ENCODE data around the gene SCAMP2.
A peak's percentile ranks its signal among the peaks of the same experiment; 100 is the strongest.

Gene SCAMP2

DNA sequence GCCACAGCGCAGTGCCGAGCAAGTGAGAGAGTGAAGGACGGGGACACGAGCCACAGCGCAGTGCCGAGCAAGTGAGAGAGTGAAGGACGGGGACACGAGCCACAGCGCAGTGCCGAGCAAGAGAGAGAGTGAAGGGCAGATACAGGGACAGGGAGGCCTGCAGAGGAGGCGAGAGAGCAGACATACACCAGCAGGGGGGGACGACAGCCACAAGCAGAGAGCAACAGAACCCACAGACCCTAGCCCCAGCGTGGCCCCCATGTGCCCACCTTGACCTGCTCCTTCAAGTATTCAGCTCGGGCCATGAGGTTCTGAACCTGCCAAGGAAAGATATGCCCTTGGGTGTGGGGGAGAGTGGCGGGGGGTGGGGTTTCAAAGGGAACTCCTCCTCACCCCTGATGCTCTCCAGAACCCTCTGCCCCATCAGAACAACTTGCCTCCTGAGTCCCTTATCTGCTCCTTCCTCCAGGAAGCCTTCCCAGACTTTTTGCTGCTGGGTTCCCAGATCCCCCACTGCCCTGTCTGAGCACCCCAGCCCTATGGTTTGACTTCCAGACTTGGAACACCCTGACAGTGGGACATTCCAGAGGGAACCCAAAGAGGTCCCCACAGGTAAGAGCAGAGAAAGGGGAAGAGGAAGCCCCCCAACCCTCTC is 35.6 kb downstream of the SCAMP2 start:
- DNase-seq, result no peak

DNA sequence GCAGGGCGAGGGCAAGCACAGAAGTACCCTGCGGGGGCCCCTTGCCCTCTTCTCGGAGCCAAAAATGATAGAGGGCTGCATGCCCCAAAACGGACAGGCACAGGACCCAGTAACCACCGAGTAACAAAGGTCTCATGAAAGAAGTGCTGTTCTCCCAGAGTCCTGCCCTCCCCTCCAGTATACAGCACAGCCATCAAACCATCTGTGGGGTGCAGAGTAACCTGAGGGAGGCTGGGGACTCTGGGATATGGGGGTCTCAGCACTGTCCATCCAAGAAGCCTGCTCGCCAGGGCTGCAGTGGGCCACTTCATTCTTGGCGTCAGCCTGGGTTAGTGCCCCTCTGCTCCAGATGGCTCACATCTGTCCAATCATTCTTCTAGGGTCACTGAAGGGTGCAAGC is 36.3 kb downstream of the SCAMP2 start:
- no peak for DNase-seq

DNA sequence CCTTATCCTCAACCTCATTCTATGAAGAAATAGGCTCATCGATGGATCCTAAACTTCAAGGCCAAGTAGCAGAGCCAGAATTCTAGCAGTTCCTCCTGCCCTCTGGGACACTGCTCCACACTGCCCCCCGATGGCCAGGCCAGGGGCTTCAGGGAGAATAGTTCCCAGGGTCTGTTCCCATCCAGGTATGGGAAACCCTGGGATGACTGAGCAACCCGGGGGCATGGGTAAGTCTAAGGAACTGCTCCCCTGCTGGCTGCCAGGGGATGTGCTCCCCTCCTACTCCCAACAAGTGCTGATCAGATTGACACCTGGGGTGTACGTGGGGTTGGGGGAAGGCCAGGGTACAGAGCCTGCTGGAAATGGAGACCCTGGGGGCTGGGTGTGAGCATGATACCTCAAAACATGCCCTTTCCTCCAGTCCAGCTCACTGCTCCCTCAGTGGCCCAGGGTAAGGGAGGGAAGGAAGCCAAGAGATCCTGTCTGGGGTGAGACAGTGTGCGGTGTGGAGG is 37.8 kb downstream of the SCAMP2 start:
- DNase-seq, result peak; percentile 13 to 56

DNA sequence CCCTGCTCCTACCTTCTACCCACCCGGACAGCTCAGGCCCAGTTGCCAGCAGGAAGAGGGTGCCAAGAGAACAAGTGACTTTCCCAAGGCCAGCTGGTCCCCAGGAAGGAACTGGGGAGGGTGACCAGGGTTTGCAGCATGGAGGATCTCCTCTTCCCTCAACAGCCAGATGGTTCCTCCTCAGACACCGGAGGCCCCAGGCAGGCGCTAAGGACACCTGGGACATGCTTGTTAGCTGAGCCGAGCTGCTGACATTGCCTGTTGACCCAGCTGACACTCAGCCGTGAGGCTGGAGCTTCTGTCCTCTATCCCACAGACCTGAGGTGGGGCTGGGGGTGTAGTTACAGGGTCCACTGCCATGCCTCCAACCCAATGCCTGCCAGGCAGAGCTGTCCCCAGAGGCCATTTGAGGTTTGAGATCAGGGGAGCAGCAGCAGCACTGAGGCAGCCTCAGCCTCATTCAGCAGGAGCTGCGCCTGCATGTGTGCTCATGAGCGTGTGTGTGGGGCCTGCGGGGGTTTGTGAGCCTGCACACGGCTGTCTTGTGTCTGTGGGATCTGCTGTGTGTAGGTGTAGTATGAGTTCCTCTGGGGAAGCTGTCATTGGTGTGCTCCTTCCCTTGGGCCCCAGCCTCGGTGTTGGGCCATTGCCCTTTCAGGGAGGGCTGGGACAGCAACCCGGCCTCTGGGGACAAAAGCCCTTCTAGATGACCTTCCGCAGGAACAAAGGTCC is 39.6 kb downstream of the SCAMP2 start:
- DNase-seq, result no peak

DNA sequence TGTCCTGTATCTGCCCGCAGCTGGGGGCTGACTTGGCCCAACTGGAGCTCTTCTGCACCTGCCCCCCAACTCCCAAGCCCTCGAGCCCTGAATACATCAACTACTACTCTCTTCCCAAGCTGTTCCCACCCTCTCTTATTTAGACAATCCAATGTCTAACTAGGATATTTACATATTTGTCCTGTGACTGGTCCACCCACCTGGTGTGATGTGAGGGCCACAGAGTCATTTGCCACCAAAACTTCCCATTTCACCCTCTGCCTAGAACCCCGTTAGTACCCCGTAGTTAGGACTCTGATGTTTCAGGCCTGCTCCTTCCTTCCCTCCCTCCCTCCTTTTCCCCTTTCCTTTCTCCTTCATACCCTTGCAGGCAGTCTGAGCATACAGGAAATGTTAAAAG is 40.3 kb downstream of the SCAMP2 start:
- no peak for DNase-seq

DNA sequence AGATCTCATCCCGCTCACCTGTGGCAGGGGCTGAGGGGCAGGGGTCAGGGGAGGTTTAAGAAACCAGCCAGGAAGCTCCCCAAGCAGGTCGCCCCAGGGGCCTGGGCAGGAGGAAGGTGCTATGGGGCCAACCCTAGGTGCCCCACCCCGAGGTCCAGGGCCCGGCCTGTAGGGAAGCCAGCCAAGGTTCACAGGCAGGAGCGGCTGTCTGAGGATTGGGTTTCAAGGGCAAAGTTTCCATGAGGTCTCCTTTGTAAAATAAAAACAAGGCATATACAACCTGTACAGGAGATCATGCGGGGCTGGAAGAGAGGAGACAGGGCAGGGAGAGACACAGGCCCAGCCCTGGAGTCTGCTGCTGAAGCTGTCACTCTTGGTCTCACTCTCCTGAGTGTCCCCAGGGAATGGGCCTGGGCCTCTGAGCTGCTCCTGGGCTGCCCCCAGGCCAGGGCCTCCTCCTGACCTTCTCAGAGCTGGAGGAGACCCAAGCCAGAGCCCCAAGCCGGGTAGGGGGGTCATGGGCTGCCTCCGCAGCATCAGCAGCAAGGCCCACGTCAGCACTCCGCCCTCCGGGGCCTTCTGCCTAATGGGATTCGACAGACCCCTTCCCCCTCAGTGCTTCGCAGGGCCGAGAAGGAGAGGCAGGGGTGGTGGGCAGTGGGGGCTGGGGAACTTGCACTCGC is 41.2 kb downstream of the SCAMP2 start:
- DNase-seq, result no peak

DNA sequence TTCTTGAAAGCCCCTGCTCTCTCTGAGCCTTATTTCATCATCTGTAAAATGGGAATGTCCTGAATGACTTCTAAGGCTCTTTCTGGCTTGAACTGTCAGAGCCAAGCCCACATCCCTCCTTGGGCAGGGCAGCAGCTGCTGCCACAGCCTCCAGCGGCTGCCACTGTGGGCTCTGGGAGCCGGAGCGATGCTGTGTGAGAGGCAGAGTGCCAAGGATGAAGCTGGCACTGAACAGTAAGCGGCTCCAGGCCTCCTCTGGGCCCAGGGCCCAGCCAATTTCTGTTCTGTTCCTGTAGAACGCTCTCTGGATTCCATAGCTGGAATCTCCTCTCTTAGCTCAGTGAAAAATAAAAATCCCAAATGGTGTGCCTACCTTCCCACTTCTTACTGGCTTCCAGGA is 42.3 kb downstream of the SCAMP2 start:
- DNase-seq, result no peak

DNA sequence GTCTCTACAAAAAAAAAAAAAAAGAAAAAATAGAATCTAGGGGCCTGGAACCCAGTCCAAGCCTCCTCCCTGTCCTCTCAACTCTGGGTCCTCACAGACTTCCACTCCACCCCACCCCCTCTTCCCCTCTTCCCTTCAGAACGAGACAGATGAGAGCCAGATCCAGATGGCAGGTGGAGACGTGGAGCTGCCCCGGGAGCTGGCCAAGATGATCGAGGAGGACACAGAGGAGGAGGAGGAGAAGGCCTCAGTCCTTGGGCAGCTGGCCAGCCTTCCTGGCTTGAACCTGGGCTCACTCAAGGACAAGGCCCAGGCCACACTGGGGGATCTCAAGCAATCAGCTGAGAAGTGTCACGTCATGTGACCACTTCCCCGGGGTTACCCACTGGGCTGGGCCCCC is 43.2 kb downstream of the SCAMP2 start:
- no peak for DNase-seq

DNA sequence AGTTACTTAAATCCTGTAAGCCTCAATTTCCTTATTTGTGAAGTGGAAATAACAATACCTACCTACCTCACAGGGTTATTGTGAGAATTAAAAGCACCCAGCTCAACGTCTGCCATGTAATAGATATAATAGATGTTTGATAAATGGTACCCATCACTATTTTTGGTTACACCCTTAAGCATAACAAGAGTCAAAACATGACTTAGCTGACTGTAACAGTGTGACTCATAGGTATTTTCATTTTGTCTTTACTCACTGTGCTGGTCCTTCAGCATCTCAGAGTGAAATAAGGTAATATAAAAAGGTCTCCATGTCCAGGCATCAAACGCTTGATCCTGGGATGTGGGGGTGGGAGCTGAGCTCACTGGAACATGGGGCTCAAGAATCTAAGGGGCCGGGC is 43.7 kb downstream of the SCAMP2 start:
- no peak for DNase-seq

DNA sequence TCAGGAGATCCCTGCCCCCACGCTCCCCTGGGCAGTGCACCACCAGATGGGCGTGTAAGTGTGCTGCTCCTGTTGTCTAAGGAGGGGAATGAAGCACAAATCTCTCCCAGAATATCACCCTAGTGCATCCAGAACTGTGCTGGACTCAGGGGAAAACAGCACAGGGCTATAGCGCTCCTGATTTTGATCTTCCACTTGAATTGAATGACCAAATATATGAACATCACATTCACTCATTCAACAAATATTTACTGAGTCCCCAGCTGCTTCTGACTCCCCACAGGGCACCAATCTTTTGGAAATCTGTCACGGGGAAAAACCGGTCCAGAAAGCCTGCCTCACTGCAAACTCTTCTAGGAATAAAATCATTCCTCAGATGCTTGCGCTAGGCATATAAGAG is 44.3 kb downstream of the SCAMP2 start:
- DNase-seq, result no peak

DNA sequence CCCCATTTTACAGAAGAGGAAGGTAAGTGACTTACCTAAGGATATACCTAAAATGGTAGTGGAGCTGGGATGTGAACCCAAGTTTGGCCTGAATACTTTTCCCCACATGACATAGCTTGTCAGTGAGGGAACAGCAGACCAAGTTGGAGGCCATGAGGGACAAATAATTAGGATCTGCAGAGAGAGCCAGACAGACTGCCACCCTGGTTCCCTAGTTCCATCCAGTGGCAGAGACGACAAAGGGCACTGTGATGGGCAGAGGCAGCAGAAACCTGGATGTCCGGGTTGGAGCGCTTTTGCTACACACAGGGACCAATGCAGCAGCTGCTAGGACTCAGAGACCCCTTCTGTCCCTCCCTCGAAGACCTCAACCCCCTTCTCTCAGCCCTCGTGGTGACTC is 45.6 kb downstream of the SCAMP2 start:
- DNase-seq, result no peak

DNA sequence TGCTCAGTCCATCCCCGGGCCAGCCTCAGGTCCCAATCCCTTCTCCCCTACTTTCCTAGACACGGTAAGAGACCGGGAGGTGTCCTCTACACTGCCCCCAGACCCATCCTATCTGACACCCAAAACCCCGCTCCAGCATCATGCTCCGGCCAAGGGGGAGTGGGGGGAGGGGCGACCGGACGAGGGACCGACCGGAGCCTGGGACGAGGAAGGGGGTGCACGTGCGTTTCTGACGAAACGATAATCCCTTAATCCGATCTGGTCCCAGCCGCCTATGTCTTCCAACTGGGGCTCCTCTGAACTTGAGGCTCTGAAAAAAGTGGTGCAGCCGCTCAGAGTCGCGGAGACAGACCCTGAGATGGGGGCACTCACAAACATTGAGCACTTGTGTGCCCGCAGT is 46.2 kb downstream of the SCAMP2 start:
- DNase-seq, result no peak

DNA sequence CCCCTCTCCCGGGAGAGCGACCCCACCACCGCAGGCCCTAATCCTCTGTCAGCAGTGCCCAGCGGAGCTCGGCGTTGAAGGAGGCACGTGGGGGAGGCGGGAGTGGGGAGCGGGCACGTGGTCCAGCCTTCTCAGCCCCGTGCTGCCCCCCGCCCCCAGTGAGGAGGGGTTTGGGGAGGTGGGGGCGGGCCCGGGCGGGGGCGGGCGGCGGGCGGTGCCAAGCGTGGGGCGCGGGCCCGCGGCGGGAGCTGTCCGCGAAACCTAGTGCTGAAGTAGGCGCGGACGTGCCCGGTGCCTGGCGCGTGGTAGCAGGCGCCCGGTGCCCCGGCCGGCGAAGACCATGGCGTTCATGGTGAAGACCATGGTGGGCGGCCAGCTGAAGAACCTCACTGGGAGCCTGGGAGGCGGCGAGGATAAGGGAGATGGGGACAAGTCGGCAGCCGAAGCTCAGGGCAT is 46.8 kb downstream of the SCAMP2 start, which contains the start of gene CPLX3:
Gene CPLX3 (plus strand): TSS at position 264 of the 456 bp plus-strand sequence. CDS start 77 bp downstream, at position 341.
- peak; percentile 9 to 52 for DNase-seq

DNA sequence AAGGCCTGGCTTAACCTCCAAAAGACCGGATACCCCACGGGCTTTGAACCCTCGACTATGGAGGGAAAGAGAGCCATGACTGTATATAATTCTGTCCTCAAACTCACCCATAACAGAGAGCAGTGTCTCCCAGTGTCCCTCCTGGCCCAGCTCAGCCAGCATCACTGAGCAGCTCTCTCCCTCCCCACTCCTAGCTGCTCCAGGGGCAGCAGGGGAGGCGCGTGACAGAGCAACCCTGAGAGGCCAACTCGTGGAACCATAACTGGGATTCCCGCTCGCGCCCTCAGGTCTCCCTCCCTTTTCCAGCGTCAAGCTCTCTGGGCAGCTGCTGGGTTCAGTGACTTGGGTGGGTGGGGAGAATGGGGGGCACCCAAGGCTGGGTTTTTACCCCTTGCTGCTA is 47.3 kb downstream of the SCAMP2 start:
- no peak for DNase-seq

DNA sequence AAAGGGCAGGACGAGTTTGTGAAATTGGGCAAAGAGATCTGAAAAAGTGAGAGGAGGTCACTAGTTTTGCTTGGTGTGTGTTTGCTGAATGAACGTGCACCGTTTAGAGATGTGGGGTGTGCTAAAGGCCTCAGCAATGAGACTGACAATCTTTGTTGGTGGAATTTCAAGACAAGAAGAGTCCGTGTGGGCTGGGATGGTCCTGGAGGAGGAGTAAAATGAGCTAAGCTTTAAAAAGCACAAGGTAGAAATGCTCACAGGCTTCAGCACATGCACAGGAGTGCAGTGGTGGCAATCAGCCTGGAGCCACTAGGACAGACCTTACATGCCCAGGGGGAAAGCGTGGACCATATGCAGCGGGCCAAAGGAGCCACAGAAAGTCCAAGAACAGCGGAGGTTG is 48.2 kb downstream of the SCAMP2 start:
- no peak for DNase-seq

DNA sequence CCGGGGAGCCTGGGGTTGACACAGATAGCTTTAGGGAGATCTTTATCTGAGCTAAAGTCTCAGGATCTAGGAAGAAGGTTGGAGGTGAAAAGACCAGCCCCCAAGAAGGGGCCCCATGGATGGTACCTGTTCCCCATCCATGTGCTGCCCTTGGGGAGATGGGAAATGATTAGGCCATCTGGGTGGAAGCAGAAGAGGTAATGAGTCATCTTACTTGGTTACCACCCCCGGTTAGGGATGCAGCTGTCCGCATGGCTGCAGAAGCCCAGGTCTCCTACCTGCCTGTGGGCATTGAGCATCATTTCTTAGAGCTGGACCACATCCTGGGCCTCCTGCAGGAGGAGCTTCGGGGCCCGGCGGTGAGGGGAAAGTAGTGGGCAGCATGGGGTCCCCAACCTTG is 49.8 kb downstream of the SCAMP2 start:
- DNase-seq, result no peak

DNA sequence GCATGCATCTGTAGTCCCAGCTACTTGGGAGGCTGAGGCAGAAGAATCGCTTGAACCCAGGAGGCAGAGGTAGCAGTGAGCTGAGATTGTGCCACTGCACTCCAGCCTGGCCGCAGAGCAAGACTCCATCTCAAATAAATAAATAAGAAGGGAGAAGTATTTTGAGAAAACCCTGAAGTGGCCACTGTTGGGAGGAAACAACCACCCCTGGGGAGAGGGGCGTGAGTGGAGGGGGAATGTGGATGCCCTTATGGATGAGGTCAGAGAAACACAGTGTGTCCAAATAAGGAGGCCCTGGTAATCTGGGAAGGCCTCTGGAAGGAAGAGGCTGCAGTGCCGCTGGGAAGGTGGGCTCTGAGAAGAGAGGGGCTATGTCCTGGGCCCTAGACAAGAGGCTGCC is 50.9 kb downstream of the SCAMP2 start:
- no peak for DNase-seq

DNA sequence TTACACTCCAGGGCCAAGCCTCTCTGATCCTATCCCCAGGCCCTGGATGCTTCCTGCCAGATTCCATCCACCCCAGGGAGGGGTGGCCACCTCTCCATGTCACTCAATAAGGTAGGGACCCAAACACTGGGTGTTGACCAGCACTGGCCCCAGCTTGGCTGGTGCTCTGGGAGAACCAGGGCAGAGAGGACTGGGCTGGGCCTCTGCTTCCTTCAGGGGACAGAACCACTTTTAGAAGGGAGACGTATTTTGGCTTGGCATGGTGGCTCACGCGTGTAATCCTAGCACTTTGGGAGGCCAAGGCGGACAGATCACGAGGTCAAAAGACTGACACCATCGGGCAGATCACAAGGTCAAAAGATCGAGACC is 51.4 kb downstream of the SCAMP2 start:
- DNase-seq, result no peak

DNA sequence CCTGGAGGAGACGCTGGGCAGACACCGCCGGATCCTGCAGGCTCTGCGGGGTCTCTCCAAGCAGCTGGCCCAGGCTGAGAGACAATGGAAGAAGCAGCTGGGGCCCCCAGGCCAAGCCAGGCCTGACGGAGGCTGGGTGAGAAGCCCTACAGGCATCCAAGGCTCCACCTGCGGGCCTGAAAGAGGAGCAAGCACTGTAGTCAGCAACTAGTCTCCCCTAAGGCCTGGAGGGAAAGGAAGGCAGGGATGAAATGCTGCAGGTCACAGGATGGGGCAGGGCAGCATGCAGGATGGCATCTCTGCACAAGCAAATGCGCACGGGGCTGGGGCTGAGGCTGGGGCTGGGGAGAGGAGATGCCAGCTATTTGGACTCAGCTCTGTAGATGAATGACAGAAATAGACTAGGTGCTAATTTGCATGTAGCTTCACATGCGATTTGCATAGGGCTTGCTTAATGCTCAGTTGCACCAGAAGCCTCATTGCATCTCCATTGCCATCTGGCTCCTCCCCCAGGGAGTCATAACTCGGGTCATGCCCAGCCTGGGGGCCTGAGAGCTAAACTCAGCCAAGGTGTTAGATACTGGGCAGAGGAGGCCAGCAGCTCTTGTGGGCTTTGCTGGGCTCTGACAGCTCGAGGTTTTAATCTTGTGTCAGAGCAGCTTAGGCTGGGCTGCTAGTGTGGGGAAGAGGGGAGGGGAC is 51.9 kb downstream of the SCAMP2 start:
- no peak for DNase-seq

DNA sequence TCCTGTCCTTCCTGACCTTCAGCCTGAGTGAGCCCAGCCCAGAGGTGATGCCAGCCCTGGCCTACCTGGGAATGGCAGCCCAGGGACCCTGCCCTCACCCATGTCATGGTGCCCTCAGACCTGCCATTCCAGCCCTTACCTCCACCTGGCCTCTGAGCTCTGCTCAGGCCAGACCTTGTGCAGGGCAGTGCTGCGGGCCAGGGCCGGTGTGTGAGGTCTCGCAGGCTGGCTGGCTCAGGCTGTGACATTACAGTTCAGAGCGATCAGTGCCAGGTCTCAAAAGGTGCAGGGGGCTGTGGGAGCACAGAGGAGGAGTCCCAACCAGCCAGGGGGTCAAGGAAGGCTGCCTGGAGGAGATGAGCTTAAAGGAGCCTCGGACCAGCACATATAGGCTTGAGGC is 53.1 kb downstream of the SCAMP2 start:
- no peak for DNase-seq

DNA sequence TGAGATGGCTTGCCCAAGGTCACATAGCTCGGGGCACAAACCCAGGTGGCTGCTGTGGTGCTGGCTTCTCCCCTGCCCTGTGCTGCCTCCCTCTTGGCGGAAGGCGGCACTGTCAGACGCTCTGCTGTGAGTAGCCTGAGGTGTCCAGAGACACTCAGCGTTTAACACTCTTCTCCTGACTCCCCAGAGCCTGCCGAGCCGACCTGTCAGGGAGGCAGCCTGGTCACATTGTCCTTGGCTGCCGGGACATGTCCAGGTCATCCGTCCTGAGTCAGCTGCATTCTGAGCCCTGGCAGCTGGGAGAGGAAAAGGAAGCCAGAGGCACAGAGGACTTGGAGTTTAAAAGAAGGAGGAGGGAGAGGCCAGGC is 55.8 kb downstream of the SCAMP2 start:
- DNase-seq, result no peak

DNA sequence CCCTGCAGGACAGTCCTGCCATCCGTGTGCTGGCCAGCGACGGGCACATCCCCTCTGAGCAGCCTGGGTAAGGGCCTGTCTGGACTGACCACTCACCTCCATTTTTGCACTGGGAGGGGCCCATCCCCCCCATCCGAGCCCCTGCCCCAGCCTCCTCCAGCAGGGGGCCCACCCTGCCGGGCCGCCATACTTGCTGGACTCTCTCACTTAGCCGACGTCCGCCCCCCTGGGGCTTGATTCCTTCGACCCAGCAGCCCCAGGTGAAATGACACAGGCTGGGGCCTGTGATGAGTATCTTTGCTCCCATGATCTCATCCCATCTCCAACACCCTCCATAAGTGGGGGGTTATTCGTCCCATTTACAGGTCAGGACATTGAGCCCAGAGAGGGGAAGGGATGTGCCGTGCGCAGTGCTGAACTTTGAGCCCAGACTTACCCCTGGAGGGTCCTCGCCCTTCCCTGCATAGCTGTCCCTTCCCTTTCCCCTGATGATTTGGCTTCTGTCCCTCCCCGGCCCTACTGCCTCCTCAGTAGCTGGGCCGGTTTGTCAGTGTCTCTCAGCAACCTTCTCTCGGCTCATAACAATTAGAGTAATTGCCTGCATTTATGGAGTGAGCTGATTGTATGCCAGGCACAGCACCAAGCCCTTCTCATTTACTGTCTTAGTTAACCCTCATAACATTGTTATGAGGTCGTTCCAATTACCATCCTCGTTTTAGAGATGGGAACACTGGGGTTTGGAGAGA is 56.4 kb downstream of the SCAMP2 start:
- DNase-seq, result no peak

DNA sequence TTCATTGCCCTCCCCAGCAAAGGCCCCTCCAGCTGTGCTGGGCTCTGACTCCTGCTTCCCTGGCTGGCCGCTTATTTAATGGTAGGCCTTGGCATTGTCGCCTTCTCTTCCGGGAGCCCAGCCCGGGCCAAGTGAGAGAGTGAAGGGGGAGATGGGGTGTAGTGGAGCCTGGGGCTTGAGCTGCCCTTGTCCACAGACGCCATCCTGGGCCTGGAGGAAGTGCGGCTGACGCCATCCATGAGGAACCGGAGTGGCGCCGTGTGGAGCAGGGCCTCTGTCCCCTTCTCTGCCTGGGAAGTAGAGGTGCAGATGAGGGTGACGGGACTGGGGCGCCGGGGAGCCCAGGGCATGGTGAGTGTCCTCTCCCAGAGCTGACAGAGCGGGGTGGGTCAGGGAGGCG is 57.2 kb downstream of the SCAMP2 start:
- no peak for DNase-seq

Measured in stimulated activated CD4-positive, alpha-beta T cell treated with anti-CD3 and anti-CD28 coated beads, Interleukin-4, amount 100 ng/mL, for 4 hours (primary cell).